GM12892 (cell line): ENCODE data around the gene INPP5A.

Source experiments
- DNase-seq: peaks from one replicate; pipeline ENCODE4 v3.0.0; 2011; ENCODE audit not compliant: insufficient read length
- FAIRE-seq: peaks from 2 replicates; lab custom pipeline; 2011; peaks lifted over from hg19 to GRCh38; lab: Jason Lieb, UNC
- POLR2A ChIP-seq: IDR thresholded peaks from 2 replicates; pipeline ENCODE4 v1.6.1; 2011; ENCODE audit warnings: low read depth, low read length, control low read depth
- POLR2AphosphoS5 ChIP-seq: IDR thresholded peaks from 2 replicates; pipeline ENCODE4 v1.6.1; 2011; ENCODE audit warnings: low read depth, low read length, control low read depth
- TAF1 ChIP-seq: IDR thresholded peaks from 2 replicates; pipeline ENCODE4 v1.6.1; 2011; ENCODE audit warnings: low read depth, mild to moderate bottlenecking, control low read depth, low read length, borderline replicate concordance

INPP5A gene

DNA sequence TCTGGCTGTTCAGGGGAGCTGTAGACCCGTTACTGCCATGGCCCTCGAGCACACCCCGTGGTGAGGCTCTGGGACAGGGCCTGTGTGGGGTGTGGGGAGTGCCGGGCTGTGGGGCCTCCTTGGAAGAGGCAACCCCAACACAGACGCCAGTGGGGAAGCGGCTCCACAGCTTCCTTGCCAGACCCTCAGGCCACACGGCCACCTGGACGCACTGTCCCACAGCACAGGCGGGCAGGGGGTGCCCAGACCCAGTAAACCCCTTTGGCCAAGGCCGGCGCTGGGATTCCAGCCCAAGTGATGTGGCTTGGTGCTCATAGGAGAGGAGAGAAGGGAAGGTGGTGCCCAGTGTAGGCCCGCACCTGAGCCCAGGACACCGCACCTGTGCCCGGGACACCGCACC, 261.3 kb downstream of the INPP5A start:
- no peak for FAIRE-seq
- TF ChIP-seq TAF1 (no peak), POLR2AphosphoS5 (no peak), POLR2A (no peak)
- DNase-seq: no peak

DNA sequence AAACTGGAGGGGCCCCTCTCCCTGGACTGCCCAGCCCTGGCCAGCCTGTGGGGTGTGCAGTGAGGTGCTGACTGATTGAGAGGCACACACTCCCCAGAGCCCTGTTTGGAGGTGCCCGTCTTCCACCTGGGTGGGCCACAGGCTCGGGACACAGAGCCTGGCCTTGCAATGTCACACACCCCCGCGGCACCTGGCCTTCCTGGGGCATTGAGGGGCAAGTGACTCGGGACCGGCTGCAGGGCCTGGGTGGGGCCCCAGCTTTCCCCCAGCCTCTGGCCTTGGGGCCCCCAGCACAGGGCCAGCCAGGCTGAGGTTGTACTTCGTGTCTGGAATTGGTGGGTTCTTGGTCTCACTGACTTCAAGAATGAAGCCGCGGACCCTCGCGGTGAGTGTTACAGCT, 262.3 kb downstream of the INPP5A start:
- no peak for TF ChIP-seq POLR2A
- no peak for TF ChIP-seq POLR2AphosphoS5
- no peak for TF ChIP-seq TAF1
- no peak for DNase-seq
- no peak for FAIRE-seq

DNA sequence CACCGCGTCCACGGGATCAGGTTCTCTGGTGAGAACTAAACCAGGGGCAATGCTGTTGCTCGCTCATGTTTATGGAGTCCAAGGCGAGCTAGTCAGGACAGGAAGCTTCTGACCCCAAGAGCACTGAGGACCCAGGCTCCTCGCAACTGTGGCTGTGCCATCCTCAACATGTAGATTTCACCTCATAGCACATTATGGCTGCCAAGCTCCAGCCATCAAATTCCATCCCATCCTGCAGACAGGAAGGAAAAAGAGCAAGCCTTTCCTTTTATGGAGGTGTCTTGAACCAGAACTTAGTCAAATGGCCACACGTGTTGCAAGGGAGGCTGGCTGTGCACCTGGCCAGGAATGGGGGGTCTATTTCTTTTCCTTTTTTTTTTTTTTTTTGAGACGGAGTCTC, 264.5 kb downstream of the INPP5A start:
- no peak for DNase-seq
- TF ChIP-seq POLR2AphosphoS5 (no peak), TAF1 (no peak), POLR2A (no peak)
- no peak for FAIRE-seq

DNA sequence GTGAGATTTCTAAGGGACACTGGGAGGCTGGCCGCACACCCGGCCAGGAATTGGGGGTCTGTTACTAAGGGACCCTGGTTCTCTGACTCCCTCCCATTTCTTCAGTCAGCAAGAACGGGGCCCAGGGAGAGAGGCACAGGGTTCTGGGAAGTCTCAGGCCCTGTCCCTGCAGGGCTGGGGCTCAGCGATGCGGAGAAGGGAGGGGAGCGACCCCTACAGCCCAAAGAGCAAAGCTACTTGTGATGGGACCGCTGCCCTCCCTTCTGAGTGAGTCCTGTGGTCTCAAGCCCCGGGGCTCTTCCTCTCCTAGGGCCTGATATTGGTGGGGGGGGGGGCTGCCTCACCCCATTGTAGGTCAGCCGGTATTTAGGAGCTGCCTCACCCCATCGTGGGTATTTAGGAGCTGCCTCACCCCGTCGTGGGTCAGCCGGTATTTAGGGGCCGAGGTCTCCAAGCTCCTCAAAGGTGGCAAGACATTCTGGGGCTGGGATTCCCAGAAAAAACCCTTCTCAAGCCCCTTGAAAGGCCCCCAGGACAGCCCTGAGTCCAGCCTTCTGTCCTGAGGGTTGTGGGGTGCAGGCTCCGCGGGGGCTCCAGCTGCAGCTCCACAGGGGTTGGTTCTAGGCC, 265.2 kb downstream of the INPP5A start:
- no peak for DNase-seq
- no peak for FAIRE-seq
- TF ChIP-seq TAF1 (no peak), POLR2A (no peak), POLR2AphosphoS5 (no peak)

DNA sequence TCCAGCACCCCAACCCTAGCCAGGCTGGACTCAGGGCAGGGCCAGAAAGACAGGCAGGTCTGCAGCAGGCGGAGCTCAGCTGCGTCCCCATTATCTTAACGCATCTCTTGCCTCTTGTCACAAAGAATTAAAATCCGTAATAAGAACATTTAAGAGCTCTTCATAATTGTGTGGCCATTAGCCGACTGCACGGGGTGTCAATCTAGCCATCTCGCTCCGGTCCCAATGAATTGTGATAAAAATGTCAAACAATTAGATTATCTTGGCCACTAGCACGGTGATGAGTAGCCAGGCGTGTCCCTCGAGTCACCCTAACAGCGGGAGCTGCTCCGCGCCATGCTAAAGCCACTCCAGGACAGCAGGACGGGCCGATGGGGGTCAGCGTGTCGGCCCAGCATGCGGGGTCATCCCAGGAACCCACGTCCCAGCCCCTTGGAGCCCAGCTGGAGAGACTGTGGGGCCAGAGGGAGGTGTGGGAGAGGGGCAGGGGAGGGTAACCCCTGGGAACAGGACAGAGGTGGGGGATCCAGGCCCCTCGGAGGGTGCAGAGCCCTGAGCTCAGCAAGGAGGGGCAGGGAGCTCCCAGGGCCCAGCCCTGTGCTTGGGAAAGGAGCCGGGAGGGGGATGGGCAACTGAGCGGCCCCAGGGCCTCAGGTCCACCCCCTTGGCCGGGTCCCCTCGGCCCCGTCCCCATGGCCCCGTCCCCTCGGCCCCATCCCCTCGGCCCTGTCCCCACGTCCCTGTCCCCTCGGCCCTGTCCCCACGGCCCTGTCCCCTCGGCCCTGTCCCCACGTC, 266.0 kb downstream of the INPP5A start:
- TF ChIP-seq TAF1: no peak
- TF ChIP-seq POLR2A: no peak
- FAIRE-seq (no peak), DNase-seq (no peak)

DNA sequence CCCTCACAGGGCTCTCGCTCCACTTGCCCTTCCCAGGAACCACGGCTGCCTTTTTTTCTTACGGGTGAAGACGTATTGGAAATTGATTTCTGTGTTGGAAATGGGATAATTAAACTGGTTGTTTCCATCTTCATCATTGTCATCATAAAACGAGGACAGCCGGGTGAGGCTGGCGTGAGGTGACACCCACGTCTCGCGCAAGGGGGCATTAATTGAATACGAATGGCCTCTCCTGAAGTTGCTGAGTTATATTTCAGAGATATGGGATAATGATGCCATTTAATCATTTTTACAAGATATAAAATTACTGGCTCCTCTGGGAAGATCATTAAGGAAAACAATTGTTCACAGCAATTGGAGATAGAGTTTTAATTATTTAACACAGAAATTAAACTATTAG, 266.7 kb downstream of the INPP5A start:
- no peak for TF ChIP-seq TAF1
- TF ChIP-seq POLR2AphosphoS5: no peak
- FAIRE-seq: no peak
- DNase-seq: no peak

DNA sequence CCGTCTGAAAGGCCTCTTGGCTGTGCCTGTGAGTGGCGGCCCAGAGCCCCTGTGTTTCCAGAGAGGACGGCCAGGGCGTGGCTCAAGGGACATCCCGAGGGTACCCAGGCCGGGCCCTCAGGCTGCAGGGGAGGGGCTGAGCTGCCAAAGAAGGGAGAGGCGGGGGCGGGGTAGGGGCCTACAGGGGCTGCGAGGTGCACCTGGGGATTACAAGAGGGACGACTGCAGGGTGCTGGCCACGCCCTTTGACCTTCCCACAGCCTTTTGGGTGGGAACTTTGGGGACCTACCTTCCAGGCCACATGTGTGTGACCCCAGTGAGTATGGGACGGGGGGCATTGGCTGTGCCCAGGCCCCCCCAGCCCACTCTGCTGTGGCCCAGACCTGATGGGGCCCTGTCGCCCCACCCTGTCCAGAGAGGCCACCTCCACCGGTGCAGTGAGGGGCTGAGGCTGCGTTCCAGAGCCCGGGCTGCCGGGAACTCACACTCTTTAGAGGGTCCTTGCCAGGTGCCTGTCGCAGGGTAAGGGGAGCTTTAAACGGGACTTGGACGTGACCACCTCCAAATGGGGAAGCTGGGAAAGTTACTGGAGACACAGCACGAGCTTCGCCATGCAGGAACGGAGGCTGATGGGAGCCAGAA, 267.3 kb downstream of the INPP5A start:
- FAIRE-seq: no peak
- TF ChIP-seq POLR2A (no peak), POLR2AphosphoS5 (no peak), TAF1 (no peak)

DNA sequence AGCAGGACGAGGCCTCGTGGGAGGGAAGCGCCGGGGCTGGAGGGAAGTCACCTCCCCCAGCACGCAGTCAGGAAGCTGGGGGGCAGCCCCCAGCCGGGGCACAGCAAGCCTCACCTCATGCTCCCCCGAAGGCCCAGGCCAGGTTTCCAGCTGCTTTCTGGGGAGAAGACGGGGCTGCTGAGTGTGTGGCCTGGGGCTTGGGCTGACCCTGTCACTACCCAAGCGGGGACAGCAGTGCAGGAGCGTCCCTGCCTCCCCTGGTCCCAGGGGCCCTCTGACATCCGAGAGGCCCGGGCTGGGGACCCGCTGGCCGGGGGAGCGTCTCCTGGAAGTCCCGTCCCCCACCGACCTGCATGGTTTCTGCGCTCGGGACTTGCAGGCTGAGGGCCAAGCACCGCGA, 268.0 kb downstream of the INPP5A start:
- FAIRE-seq (no peak), DNase-seq (no peak)
- TF ChIP-seq POLR2AphosphoS5 (no peak), POLR2A (no peak), TAF1 (no peak)

More for the DNA sequence above, 267.3 kb downstream of the INPP5A start:
- no peak for DNase-seq

DNA sequence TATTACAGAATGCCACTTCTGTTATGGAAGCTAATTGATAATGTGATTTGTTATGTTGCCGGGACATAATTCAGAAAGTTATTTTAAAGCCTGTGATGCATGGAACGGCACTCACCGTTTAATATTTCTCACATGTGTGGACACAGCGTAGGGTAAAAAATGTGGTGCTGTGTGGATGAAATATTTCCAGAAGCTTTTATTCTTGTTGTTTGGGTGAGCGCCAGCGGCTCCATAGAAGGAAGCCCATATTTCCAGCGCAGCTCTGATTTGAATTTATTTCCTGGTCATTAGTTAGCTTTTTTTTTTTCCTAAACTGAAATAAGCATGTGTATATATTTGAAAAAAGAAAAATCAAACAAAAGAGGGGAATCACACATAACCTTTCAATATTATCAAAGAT, 268.5 kb downstream of the INPP5A start:
- FAIRE-seq: no peak
- TF ChIP-seq POLR2A (no peak), POLR2AphosphoS5 (no peak), TAF1 (no peak)
- no peak for DNase-seq

DNA sequence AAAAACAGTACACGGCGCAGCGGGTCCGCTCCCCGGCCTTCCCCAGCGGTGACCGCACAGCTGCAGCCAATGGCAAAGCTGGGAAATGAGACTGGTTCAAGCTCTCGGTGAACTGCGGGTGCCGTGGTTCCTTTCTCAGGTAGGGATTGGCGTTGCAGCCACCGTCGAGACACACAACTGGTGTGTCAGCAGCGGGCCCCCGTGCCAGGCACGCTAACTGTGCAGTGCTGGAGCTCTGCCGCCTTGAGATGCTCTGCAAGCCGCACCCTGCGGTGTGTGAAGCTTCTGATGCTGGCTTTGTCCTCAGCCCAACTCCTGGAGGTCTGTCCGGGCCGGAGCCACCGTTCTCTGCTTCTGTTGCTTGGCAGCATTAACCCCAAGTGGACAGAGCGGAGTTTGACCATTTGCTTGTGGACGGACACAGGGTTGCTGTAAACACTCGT, 269.0 kb downstream of the INPP5A start:
- DNase-seq: no peak
- no peak for FAIRE-seq
- TF ChIP-seq POLR2A (no peak), TAF1 (no peak), POLR2AphosphoS5 (no peak)

DNA sequence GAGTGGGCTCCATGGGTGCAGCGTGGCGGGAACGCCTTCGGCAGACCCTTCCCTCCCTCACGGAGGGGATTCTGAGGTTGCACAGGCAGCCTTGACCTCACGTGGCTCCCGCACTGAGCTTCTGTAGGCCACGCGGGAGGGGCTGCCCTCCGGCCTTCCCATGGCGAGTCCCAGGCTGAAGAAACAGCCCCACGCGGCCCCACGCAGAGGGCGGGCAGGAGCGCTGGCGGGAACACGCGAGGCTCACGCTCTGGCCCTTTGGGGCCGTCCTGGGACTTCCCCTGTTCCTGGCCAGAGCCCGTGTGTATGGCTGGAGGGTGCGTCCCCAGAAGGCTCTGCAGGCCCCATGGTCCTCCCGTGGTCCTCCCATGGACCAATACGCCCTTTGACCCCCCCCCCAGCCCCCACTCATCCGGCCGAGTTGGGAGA, 270.0 kb downstream of the INPP5A start:
- DNase-seq (no peak), FAIRE-seq (no peak)
- TF ChIP-seq POLR2A: no peak
- no peak for TF ChIP-seq TAF1
- TF ChIP-seq POLR2AphosphoS5: no peak

DNA sequence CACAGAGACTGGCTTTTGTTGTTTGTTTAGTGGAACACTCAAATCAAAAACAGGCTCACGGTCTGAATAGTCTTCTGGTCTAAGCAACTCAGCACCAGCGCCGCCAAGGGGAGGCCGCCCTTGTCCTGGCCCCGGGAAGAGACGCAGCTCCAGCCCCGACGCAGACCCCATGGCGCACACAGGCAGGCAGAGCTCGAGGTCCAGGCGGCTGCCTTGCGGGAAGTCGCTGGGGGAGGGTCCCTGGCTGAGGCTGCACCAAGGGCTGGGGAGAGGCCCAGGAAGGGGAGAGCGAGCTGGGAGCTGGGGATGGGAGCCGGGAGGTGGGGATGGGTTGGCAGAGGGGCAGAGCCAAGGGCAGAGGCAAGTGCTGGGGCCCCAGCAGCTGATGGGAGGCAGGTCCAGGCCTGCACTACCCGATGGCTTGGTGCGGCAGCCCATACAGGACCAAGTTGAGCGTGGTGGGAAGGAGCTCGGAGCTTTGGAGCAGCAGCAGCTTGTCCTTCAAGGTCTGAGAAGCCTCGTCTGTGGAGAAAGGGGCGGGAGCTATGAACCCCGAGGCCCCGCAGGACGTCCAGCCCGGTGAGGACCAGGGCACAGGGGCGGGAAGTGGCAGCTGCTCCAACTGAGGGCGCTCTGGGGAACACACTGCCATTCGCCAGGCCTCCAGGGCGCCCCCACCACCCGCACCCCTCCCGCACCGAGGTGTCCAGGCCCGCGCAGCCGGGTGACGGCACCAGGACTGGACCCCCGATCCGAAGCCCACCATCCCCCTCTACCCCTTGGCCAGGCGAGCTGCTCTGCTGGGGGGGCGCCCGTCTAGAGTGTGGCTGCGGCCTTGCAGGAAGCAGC, 271.0 kb downstream of the INPP5A start:
- no peak for TF ChIP-seq POLR2A
- TF ChIP-seq TAF1: no peak
- no peak for TF ChIP-seq POLR2AphosphoS5
- FAIRE-seq (no peak), DNase-seq (no peak)
